WTC11 (cell line): ENCODE measurements around the gene SND1.
"Not testable (repeated sequence)": the region's sequence is repeated elsewhere in the genome, so short reads cannot be mapped to it uniquely, and the experiment has no call there.

Experiments used
- CTCF ChIP-seq: fragments of 200-600 bp; IDR thresholded peaks from 2 replicates; pipeline ENCODE4 v1.8.0; 2022; ENCODE audit warnings: antibody characterized with exemption
- E2F1 ChIP-seq: sonication (generic); formaldehyde crosslinking; IDR thresholded peaks from 2 replicates; pipeline ENCODE4 v1.8.0; 2022; ENCODE audit warnings: mild to moderate bottlenecking, missing genetic modification reagents
- MAX ChIP-seq: sonication (generic); formaldehyde crosslinking; IDR thresholded peaks from 2 replicates; pipeline ENCODE4 v1.8.0; 2022; ENCODE audit warnings: mild to moderate bottlenecking, missing genetic modification reagents
- MXD4 ChIP-seq: fragments of 250-450 bp; sonication (Bioruptor Pico); IDR thresholded peaks from 2 replicates; pipeline ENCODE4 v1.8.0; 2021; ENCODE audit warnings: mild to moderate bottlenecking, moderate library complexity, borderline replicate concordance
- USF1 ChIP-seq: sonication (generic); formaldehyde crosslinking; IDR thresholded peaks from 2 replicates; pipeline ENCODE4 v1.8.0; 2022; ENCODE audit warnings: mild to moderate bottlenecking, missing genetic modification reagents
- ZNF121 ChIP-seq: sonication (generic); formaldehyde crosslinking; IDR thresholded peaks from 2 replicates; pipeline ENCODE4 v1.8.0; 2023; ENCODE audit warnings: missing genetic modification reagents

GRCh38 chr7:127963850-127964249 is 311.9 kb downstream of the SND1 start:
- TF ChIP-seq USF1 (CRISPR knock-in tag); CTCF; MXD4; MAX (CRISPR knock-in tag); ZNF121; E2F1 (CRISPR knock-in tag): not testable (repeated sequence)
